Stimulated activated CD4-positive, alpha-beta T cell treated with anti-CD3 and anti-CD28 coated beads, Interleukin-12 subunit alpha, Interleukin-12 subunit beta, amount 100 ng/mL, for 24 hours (primary cell): ENCODE results near the gene SYPL1.
A peak's percentile ranks its signal among the peaks of the same experiment; 100 is the strongest.

Experiments
- DNase-seq, 2 experiments: peaks; one replicate each; pipeline ENCODE4 v3.0.0-alpha.2; 2020; ENCODE audit warnings: low read depth in 2 of 2

SYPL1 gene

GRCh38 chr7:106065575-106066500 lies 46.3 kb downstream of the SYPL1 start:
- DNase-seq: no peak

- no peak for DNase-seq
Measured at GRCh38 chr7:106064771-106065574, 47.1 kb downstream of the SYPL1 start.

GRCh38 chr7:106064316-106064715 lies 47.8 kb downstream of the SYPL1 start:
- no peak for DNase-seq

GRCh38 chr7:106063692-106064091 lies 48.4 kb downstream of the SYPL1 start:
- DNase-seq: no peak

- DNase-seq: no peak
Measured at GRCh38 chr7:106063024-106063423, 49.1 kb downstream of the SYPL1 start.

GRCh38 chr7:106062521-106062931 lies 49.6 kb downstream of the SYPL1 start:
- no peak for DNase-seq

GRCh38 chr7:106062006-106062405 lies 50.1 kb downstream of the SYPL1 start:
- no peak for DNase-seq

- no peak for DNase-seq
Measured at GRCh38 chr7:106061301-106061979, 50.7 kb downstream of the SYPL1 start.

- DNase-seq: no peak
Measured at GRCh38 chr7:106060394-106060920, 51.7 kb downstream of the SYPL1 start.

- no peak for DNase-seq
Measured at GRCh38 chr7:106059556-106059955, 52.6 kb downstream of the SYPL1 start.

GRCh38 chr7:106058928-106059324 lies 53.2 kb downstream of the SYPL1 start:
- no peak for DNase-seq

- no peak for DNase-seq
Measured at GRCh38 chr7:106057962-106058927, 53.9 kb downstream of the SYPL1 start.

GRCh38 chr7:106057204-106057961 lies 54.7 kb downstream of the SYPL1 start:
- DNase-seq: no peak

- peak; percentile 33 to 57 for DNase-seq
Measured at GRCh38 chr7:106056513-106057203, 55.5 kb downstream of the SYPL1 start.

GRCh38 chr7:106054971-106055532 lies 57.1 kb downstream of the SYPL1 start:
- no peak for DNase-seq

- no peak for DNase-seq
Measured at GRCh38 chr7:106054156-106054910, 57.8 kb downstream of the SYPL1 start.

- no peak for DNase-seq
Measured at GRCh38 chr7:106053109-106053508, 59.0 kb downstream of the SYPL1 start.

GRCh38 chr7:106052681-106053080 lies 59.4 kb downstream of the SYPL1 start:
- DNase-seq: no peak
